ENCODE results near the gene LAMC1.

LAMC1 gene

GRCh38 chr1:183080406-183080805 lies 57.2 kb downstream of the LAMC1 start:
- DNase-seq: no peak

DNA sequence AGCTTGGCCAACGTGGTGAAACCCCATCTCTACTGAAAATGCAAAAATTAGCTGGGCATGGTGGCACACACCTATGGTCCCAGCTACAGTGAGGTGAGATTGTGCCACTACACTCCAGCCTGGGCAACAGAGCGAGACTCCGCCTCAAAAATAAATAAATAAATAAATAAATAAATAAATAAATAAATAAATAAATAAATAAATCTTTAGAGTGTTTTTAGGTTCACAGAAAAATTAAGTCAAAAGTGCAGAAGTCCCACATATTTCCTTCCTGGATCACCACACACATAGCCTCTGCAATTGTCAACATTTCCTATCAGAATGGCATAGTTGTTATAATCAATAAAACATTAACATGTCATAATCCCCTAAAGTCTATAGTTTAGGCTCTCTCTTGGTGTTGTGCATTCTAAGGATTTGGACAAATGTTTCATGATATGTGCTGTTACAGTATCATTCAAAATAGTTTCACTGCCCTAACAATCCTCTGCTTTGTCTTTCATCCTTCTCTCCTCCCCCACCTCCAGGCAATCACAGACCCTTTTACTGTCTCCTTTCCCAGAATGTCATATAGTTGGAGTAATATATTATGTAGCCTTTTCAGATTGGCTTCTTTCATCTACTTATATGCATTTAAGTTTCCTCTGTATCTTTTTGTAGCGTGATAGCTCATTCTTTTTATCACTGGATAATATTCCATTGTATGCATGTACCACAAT lies 58.3 kb downstream of the LAMC1 start:
- no peak for DNase-seq

DNA sequence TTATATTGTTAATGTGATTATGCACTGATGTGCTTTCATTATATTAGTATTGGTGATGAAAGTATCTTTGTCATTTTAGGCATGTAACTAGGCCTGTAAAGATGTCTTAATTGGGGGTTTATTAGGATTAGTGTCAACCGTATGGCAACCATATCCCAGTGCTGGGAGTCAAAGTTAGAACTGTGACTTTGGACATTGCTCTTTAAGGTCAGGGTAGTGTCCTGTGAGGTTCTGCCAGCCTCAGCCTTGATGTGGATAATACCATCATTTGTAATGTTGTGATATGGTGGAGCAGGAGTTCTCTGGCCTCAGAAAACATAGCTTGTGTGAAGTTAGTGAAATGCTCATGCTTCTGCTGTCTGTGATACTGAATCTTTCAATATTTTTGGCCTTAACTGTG lies 59.4 kb downstream of the LAMC1 start:
- DNase-seq: no peak

DNA sequence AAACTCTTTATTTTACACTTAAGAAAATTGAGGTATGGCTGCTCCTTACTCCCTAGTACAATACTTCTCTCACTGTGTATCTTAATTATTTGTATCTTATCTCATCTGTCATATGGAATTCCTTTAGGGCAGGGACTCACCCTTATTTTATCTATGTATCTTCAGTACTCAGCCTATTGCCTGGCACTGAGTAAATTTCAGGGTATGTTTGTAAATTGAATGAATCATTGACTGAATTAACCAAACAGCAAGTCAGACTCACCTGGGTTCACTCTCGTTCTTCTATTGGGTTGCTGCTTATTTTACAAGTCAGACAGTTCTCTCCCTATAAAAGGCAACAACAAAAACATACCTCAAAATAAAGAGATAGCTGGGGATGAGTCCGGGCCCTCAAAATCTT lies 63.8 kb downstream of the LAMC1 start:
- DNase-seq: no peak

GRCh38 chr1:183089025-183089639 lies 65.9 kb downstream of the LAMC1 start:
- no peak for DNase-seq

- DNase-seq: no peak
Measured at GRCh38 chr1:183090391-183091006, 67.3 kb downstream of the LAMC1 start.

DNA sequence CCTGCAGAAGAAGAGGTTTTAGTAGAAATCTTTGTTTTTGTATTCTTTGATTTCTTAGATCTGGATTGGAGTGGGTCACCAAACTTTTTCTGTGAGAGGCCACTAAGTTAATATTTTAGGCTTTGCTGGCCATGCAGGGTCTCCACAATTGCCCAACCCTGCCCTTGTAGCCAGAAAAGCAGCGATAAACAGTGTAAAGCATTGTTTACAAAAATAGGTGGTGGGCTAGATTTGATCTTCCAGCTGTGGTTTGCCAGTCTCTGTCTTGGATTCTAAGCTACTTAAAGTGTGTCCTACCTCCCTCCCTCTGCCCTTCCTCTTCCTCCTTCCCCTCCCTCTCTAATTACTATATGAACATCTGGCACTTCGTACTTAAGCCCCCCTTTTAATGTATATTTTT lies 68.0 kb downstream of the LAMC1 start:
- DNase-seq: no peak

DNA sequence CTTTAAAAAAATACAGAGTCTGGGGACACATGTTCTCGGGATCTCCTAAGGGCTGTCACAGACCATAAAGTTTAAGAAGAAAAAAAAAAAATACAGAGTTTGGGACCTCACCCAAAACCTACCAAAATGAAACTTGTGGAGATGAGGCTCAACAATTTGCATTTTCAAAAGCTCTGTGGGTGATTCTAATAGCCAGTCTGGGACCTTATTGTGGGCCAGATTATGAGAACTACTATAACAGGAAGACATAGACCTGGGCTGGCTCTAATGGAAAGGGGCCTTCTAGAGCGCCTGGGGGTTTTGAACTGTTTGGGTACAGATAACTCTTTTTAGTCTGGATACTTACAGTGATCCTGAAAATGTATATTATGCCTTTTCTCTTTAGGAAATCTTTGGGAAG lies 69.1 kb downstream of the LAMC1 start:
- DNase-seq: no peak

DNA sequence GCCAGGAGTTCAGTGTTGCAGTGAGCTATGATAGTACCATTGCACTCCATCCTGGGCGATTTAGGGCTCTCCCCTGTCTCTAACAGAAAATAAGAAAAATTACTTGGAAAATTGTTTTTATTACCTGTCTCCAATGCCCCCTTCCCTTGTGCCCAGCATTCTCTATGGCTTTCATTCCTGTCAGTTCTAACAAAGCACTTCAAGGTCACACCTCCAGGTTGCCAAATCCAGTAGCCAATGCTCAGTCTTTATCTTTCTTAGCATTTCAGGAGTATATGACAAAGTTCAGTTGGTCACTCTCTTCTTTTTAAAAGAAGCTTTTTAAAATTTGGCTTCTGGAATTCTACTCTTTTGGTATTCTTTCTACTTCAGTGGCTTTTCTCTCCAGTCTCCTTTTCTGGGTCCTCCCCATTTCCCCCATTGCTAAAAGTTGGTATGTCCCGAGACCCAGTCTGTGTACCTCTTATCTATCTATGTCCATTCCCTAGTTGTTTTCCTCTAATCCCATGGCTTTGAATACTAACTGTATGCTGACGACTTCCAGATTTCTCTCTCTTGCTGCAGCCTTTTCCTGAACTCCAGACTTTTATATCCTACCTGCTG lies 69.9 kb downstream of the LAMC1 start:
- no peak for DNase-seq

DNA sequence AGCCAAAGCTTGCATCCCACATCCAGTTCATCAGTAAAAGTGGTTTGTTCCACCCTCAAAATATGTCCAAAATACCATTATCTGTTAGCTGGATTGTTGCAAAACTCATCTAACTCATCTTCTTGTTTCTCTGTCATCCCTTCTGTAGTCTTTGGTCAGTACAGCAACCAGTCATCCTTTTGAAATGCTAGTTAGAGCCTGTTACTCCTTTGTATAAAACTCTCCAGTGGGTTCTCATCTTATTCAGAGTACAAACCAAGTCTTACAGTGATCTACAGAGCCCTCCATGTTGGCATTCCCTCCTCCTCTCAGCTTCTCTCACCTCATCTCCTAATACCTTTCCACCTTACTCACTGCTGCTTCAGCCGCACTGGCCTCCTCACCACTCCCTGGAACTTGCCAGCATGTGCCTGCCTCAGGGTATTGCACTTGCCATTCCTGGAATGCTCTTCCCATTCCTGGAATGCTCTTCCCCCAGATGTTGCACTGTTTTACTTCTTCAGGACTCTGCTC lies 70.6 kb downstream of the LAMC1 start:
- DNase-seq: no peak

DNA sequence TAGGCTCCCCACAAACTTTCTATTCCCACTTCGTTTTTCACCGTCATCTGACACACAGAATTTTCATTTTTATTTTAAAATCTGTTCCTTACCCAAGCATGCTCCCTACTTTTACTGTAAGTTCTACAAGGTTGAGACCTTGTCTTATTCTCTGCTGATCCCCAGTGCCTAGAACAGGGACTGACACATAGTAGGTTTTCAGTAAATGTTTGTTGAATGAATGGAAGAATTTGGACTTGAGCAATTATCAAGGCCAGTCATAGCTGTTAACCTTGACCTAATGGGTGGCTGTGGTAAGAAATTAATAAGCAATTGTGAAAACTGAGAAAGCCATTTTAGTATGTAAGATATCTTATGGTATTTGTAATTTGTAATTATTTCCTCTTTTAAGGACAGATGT lies 71.1 kb downstream of the LAMC1 start:
- DNase-seq: no peak

- no peak for DNase-seq
Measured at GRCh38 chr1:183096351-183096750, 73.1 kb downstream of the LAMC1 start.

- DNase-seq: no peak
Measured at GRCh38 chr1:183096894-183097293, 73.7 kb downstream of the LAMC1 start.

- DNase-seq: no peak
Measured at GRCh38 chr1:183097438-183098051, 74.3 kb downstream of the LAMC1 start.

GRCh38 chr1:183098317-183098716 lies 75.1 kb downstream of the LAMC1 start:
- DNase-seq: no peak

- DNase-seq: no peak
Measured at GRCh38 chr1:183100361-183100974, 77.2 kb downstream of the LAMC1 start.

DNA sequence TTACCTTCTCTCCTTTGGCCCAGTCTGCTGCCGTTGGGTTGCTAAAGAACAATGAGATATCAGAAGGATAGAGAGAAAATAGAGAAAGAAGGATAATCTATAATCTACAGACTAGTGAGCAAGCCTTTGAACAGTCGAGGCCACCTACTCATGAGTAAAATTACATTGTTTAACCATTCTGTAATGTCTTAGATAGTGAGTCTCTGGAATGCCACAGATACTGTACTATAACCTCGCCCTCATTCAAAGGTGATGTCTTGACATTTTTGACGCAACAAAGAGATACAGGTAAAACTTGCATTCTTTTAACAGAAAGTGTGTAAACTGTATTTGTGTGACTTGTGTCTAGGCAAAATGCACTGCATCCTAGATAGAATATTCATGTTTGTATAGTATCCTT lies 77.9 kb downstream of the LAMC1 start:
- DNase-seq: no peak

GRCh38 chr1:183101841-183102276 lies 78.6 kb downstream of the LAMC1 start:
- DNase-seq: no peak

GRCh38 chr1:183103147-183103546 lies 79.9 kb downstream of the LAMC1 start:
- no peak for DNase-seq

- no peak for DNase-seq
Measured at GRCh38 chr1:183103577-183103976, 80.4 kb downstream of the LAMC1 start.

- no peak for DNase-seq
Measured at GRCh38 chr1:183105449-183105848, 82.2 kb downstream of the LAMC1 start.

GRCh38 chr1:183106166-183106565 lies 82.9 kb downstream of the LAMC1 start:
- DNase-seq: no peak

GRCh38 chr1:183106746-183107145 lies 83.5 kb downstream of the LAMC1 start:
- no peak for DNase-seq
